IPS-15b (cell line): ENCODE measurements around the gene PGM5.

Experiments used
- H3K27me3 ChIP-seq: one replicate; pipeline ENCODE4 v1.6.1; 2013; ENCODE audit warnings: low read length; ENCODE audit not compliant: control insufficient read depth, insufficient read depth
- H3K36me3 ChIP-seq: one replicate; pipeline ENCODE4 v1.6.1; 2013; ENCODE audit warnings: low read length; ENCODE audit not compliant: control insufficient read depth, insufficient read depth
- H3K4me1 ChIP-seq: one replicate; pipeline ENCODE4 v1.6.1; 2013; ENCODE audit warnings: mild to moderate bottlenecking, low read length; ENCODE audit not compliant: control insufficient read depth, insufficient read depth
- H3K4me3 ChIP-seq: one replicate; pipeline ENCODE4 v1.5.1; 2013; ENCODE audit warnings: low read depth, low read length
- H3K9ac ChIP-seq: one replicate; pipeline ENCODE4 v1.6.1; 2013; ENCODE audit warnings: low read depth, mild to moderate bottlenecking, low read length
- H3K9me3 ChIP-seq: one replicate; pipeline ENCODE4 v1.6.1; 2013; ENCODE audit warnings: mild to moderate bottlenecking, low read length; ENCODE audit not compliant: control insufficient read depth, insufficient read depth

PGM5 gene

DNA sequence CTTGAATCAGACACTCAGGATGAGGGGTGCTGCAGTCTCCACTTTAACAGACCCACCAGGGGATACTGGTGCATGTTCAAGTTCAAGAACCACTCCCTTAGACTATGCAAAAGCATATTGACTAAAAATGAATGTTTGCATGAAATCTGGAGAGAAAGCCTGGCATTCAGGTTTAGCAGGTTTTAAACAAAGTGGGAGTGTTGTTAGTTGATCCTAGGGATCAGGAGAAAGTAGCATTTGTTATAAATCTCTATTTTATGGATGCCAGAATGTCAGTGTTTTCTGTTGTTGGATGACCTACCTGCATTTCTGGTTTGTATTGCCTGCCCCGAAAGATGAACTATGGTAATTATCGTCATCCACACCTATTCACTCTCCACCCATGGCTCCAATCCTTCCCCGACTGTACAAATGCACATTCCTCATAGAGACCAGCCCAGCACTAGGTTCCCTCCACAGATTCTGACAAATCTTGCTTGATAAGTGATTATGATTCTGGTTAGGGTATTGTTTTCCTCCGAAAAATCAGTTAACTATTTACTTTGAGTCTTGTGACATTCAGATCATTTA lies 167.0 kb downstream of the PGM5 start:
- H3K9me3 ChIP-seq, result no peaks in the 10 kb centered on the region
- peaks cover 58% of the 10 kb centered on the region for H3K27me3 ChIP-seq
- H3K4me1 ChIP-seq, result no peaks in the 10 kb centered on the region
- H3K36me3 ChIP-seq, result no peaks in the 10 kb centered on the region
- no peak overlapping the region for H3K4me3 ChIP-seq
- no peak overlapping the region for H3K9ac ChIP-seq

GRCh38 chr9:68530618-68531017 lies 174.2 kb downstream of the PGM5 start:
- H3K36me3 ChIP-seq, result no peaks in the 10 kb centered on the region
- H3K27me3 ChIP-seq, result peaks cover 70% of the 10 kb centered on the region
- H3K9me3 ChIP-seq, result no peaks in the 10 kb centered on the region
- H3K4me3 ChIP-seq, result no peak overlapping the region
- no peaks in the 10 kb centered on the region for H3K4me1 ChIP-seq
- H3K9ac ChIP-seq, result no peak overlapping the region

DNA sequence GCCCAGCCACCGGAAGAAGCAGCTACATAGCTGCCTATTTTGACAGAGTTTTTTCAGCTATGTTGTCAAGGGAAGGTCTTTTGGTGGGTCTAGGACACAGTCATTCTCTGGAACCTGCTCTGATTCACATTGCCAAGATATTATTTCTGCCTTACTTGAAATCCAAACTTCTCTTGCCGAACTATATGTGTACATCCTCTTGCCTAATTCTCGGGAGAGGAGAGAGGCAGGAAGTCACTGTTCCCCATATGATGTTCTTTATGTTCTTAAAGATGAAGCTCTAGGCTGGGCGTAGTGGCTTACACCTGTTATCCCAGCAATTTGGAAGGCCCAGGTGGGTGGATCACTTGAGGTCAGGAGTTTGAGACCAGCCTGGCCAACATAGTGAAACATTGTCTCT lies 175.7 kb downstream of the PGM5 start:
- H3K4me1 ChIP-seq, result no peaks in the 10 kb centered on the region
- no peaks in the 10 kb centered on the region for H3K36me3 ChIP-seq
- H3K9ac ChIP-seq, result no peak overlapping the region
- H3K9me3 ChIP-seq, result no peaks in the 10 kb centered on the region
- no peak overlapping the region for H3K4me3 ChIP-seq
- H3K27me3 ChIP-seq, result peaks cover 71% of the 10 kb centered on the region

DNA sequence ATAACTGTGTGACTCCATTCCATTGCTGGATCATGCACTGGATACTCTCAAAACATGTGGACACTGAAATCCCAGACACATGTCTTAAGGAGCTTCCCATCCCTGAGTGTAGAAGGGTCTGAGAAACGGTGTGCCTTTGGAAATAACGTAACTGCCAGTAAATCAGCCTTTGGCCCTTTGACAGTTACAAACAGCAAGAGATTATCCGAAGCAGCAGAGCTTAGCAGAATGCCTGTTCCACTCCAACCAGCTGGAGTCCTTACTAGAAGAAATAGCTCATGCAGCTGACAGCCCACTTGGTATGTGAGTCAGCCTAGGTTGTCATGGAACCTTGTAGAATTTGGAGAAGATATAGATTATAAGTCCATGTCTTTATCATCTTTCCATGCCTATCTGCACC lies 177.3 kb downstream of the PGM5 start:
- no peaks in the 10 kb centered on the region for H3K4me1 ChIP-seq
- no peaks in the 10 kb centered on the region for H3K36me3 ChIP-seq
- no peak overlapping the region for H3K9ac ChIP-seq
- no peaks in the 10 kb centered on the region for H3K9me3 ChIP-seq
- peaks cover 67% of the 10 kb centered on the region for H3K27me3 ChIP-seq
- H3K4me3 ChIP-seq, result no peak overlapping the region

DNA sequence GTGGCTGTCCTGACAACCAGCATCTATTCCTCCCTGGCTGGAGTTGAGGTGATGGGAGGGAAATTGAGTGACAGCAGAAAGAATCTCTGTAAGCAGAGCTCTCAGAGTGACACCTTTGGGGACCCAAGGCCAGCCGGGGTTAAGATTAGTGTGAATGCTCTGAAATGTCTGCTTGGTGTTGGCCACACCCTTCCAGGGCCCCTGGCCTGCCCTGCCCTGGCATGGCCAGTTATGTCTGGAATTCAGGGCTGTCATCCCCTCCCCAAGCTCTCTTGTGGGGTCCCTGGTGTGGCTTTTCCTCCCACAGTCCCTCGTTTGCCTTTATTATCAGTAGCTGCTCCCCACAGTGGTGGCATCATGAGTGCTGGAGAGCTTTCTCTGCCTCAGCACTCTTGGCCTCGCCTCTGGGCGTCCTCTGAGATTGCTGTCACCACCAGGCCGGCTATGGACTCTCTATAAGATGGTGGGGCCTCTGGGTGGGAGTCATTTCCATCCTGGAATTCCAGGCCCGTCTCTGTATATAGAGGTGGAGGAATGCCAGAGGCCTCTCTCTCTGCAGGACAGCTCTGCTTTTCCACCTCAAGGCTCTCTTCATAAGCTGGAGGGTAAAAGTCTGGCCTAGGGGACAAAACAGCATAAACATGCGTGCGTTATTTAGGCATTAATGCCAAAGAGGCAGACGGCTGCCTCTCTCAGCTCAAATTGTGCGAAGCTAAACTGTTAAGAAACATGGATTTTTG lies 180.6 kb downstream of the PGM5 start:
- H3K36me3 ChIP-seq, result no peaks in the 10 kb centered on the region
- H3K27me3 ChIP-seq, result peaks cover 56% of the 10 kb centered on the region
- no peaks in the 10 kb centered on the region for H3K9me3 ChIP-seq
- H3K4me1 ChIP-seq, result no peaks in the 10 kb centered on the region
- H3K4me3 ChIP-seq, result no peak overlapping the region
- no peak overlapping the region for H3K9ac ChIP-seq

GRCh38 chr9:68537616-68537880 lies 181.1 kb downstream of the PGM5 start:
- Histone ChIP-seq H3K4me1 (no peaks in the 10 kb centered on the region), H3K27me3 (peaks cover 60% of the 10 kb centered on the region), H3K9ac (no peak overlapping the region), H3K36me3 (no peaks in the 10 kb centered on the region), H3K9me3 (no peaks in the 10 kb centered on the region), H3K4me3 (no peak overlapping the region)

GRCh38 chr9:68538200-68538599 lies 181.8 kb downstream of the PGM5 start:
- H3K4me1 ChIP-seq, result no peaks in the 10 kb centered on the region
- H3K27me3 ChIP-seq, result peaks cover 63% of the 10 kb centered on the region

GRCh38 chr9:68540712-68541535 lies 184.5 kb downstream of the PGM5 start, which contains the start of gene TMEM252:
TMEM252 (minus strand) TSS chr9:68540883; CDS start chr9:68540814, 69 bp downstream.
- Histone ChIP-seq H3K4me3 (no peak within 1 kb of the TSS), H3K4me1 (no peaks in the 10 kb centered on the region), H3K9ac (no peak within 1 kb of the TSS), H3K9me3 (no peaks in the 10 kb centered on the region), H3K36me3 (no peaks in the 10 kb centered on the region), H3K27me3 (peaks cover 44% of the 10 kb centered on the region)

More at GRCh38 chr9:68538200-68538599, 181.8 kb downstream of the PGM5 start:
- Histone ChIP-seq H3K9me3 (no peaks in the 10 kb centered on the region), H3K36me3 (no peaks in the 10 kb centered on the region), H3K9ac (no peak overlapping the region), H3K4me3 (no peak overlapping the region)

DNA sequence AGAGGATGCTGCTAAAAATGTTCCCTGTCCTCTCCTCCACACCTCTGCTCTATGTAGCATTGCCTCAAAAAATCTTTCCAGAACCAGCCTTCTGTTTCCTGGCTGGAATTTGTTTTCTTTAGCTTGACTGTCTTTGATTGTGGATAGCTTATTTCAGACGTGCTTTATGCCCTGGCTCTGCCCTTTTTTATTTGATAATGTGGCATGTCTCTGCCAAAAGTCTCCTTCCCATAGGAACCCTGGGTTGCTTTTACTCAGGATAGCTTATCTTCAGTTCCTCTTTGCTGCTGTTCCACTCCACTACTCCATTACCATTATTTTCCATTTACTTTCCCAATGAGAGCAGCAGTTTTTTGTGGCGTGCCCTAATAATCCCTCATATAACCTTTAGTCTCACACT lies 185.2 kb downstream of the PGM5 start:
- Histone ChIP-seq H3K36me3 (no peaks in the 10 kb centered on the region), H3K4me3 (no peak overlapping the region), H3K4me1 (no peaks in the 10 kb centered on the region), H3K27me3 (peaks cover 43% of the 10 kb centered on the region), H3K9me3 (no peaks in the 10 kb centered on the region), H3K9ac (no peak overlapping the region)

- Histone ChIP-seq H3K4me1 (no peaks in the 10 kb centered on the region), H3K9ac (no peak overlapping the region), H3K4me3 (no peak overlapping the region), H3K36me3 (no peaks in the 10 kb centered on the region), H3K9me3 (no peaks in the 10 kb centered on the region), H3K27me3 (peaks cover 32% of the 10 kb centered on the region)
Measured at GRCh38 chr9:68545033-68545705, 188.8 kb downstream of the PGM5 start.

- H3K27me3 ChIP-seq, result peaks cover 18% of the 10 kb centered on the region
- no peaks in the 10 kb centered on the region for H3K36me3 ChIP-seq
- H3K9me3 ChIP-seq, result no peaks in the 10 kb centered on the region
- no peak overlapping the region for H3K4me3 ChIP-seq
- H3K4me1 ChIP-seq, result no peaks in the 10 kb centered on the region
- H3K9ac ChIP-seq, result no peak overlapping the region
Measured at GRCh38 chr9:68546596-68547390, 190.4 kb downstream of the PGM5 start.
